Fibroblast of skin of scalp (primary cell): ENCODE measurements around the gene IGFBP2.

Experiments
- DNase-seq: peaks from one replicate; pipeline ENCODE4 v3.0.0-alpha.2; 2013

Gene IGFBP2

GRCh38 chr2:216616083-216616678 lies 17.0 kb upstream of the IGFBP2 start:
- no peak for DNase-seq

GRCh38 chr2:216617159-216617815 lies 15.9 kb upstream of the IGFBP2 start:
- no peak for DNase-seq

DNA sequence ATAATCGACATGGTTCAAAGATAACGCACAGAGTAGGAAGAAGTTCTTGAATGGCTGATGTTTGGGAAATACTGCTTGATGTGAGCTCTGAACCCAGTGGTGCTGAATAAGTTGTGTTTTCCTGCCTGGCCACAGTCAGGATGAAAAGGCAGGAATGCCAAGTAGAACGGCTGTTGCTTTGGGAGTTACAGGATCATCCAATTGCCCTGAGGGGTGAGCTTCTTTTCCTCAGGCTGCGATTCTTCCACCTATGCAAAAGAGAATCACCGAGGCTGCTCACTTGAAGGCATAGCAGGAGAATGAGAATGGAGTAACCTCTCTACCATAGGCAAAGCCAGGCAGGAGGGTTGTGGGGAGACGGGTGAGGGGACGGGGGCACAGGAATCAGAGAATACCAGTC lies 14.4 kb upstream of the IGFBP2 start:
- no peak for DNase-seq

- DNase-seq = peak; percentile 81
Observed at GRCh38 chr2:216619411-216620393, 13.5 kb upstream of the IGFBP2 start.

DNA sequence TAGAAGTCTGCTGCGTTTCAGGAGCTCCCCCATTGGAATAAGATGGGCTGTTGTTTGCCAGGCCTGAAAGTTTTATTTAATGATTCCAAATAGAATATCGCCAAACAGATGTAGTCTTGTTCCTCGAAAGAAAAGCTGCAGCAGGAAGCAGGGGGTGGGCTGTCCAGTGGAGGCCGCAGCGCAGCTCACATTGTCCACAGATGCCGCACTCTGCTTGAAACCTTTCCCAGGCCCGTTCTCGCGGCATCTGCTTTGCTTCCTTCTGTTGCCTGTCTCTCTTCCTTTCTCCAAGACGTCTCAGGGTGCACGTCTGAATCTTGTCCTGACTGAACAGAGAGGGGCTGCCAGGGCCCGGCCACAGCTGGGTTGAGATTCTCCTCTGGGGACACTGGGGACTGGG lies 12.4 kb upstream of the IGFBP2 start:
- DNase-seq = peak; percentile 50

GRCh38 chr2:216621292-216621691 lies 11.9 kb upstream of the IGFBP2 start:
- no peak for DNase-seq

DNA sequence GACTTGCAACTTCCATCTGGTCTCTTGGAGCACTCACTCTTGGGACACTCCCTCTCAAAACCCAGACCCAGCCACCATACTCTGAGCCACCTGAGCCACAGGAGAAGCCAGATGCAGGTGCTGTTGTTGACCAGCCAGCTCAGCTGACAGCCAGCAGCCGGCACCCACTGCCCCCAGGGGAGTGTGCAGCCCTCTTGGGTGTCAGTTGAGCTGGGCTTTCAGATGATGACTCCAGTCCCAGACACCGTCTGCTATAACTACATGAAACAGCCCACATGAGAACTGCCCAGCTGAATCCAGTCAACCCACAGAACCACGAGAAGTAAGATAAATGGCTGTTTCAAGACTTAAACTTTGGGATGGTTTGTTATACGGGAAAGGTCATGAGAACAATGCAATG lies 10.7 kb upstream of the IGFBP2 start:
- DNase-seq = no peak

- no peak for DNase-seq
Observed at GRCh38 chr2:216624251-216624650, 9.0 kb upstream of the IGFBP2 start.

DNA sequence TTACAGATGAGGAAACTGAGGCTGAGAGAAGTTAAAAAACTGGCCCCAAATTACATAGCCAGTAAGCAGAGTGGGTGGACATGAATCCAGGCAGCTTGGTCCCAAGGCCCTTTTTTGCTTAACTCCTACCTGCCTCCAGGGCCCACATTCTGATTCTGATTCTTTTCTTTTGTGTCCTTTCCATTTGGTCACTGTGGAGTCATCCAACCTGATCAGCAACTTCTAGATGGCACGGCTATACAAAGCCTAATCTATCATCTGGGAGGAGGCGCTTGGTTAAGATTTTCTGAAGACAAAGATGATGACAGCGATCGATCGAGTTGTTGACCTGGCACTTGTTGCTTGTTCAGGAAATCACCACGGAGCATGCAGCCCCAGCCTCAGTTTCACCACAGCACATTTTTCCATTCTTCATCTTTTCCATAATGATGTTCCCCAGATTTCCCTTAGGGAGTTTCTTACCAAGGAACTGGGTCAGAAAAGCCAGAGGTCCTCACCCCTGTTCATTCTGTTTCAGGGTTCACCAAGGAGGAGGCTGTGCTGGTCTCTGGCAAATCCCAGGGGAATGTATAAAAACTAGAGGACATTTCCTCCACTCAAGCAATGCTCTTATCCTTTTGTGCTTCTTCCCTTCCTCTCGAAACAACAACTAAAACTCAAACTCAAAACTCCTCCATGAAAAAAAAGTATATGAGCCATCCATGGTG lies 6.9 kb upstream of the IGFBP2 start:
- DNase-seq = no peak

- DNase-seq = no peak
Observed at GRCh38 chr2:216626875-216627245, 6.4 kb upstream of the IGFBP2 start.

GRCh38 chr2:216629784-216630183 lies 3.4 kb upstream of the IGFBP2 start:
- no peak for DNase-seq

- no peak for DNase-seq
Observed at GRCh38 chr2:216632346-216632951, 771 bp upstream of the IGFBP2 start.

- no peak for DNase-seq
Observed at GRCh38 chr2:216633616-216634369, 573 bp downstream of the IGFBP2 start.

- no peak for DNase-seq
Observed at GRCh38 chr2:216634370-216635148, 1.3 kb downstream of the IGFBP2 start.

- DNase-seq = no peak
Observed at GRCh38 chr2:216635171-216635570, 2.0 kb downstream of the IGFBP2 start.

GRCh38 chr2:216635701-216636550 lies 2.7 kb downstream of the IGFBP2 start:
- peak; percentile 50 for DNase-seq

GRCh38 chr2:216636551-216637450 lies 3.6 kb downstream of the IGFBP2 start:
- DNase-seq = peak; percentile 73

DNA sequence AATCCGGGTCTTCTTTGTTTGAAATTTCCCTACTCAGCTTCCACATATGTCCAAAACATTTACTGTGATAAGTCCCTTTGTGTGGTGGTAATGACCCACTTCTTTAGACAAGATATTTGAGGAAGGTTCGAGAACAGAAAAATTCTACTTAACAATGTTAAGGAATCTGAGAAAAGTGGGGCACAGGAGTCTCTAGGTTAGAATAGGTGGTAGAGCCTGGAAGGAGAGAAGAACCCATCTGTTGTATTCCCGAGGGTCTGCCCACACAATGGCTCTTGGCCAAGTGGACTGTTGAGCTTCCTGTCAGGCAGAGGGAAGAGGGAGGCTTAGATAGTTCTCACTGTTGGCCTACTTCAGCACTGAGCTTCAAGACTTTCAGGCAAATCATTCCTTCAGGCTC lies 4.3 kb downstream of the IGFBP2 start:
- no peak for DNase-seq
